HG03103 (cell line): ENCODE data around the gene DKC1.
"Not testable (repeated sequence)": the region's sequence is repeated elsewhere in the genome, so short reads cannot be mapped to it uniquely, and the experiment has no call there.

Experiments used
- ATAC-seq: cut with Tn5 transposase; IDR thresholded peaks from one replicate; pipeline ENCODE4 v1.9.1; 2021; ENCODE audit warnings: low read depth; ENCODE audit not compliant: unreplicated experiment

The DKC1 gene

DNA sequence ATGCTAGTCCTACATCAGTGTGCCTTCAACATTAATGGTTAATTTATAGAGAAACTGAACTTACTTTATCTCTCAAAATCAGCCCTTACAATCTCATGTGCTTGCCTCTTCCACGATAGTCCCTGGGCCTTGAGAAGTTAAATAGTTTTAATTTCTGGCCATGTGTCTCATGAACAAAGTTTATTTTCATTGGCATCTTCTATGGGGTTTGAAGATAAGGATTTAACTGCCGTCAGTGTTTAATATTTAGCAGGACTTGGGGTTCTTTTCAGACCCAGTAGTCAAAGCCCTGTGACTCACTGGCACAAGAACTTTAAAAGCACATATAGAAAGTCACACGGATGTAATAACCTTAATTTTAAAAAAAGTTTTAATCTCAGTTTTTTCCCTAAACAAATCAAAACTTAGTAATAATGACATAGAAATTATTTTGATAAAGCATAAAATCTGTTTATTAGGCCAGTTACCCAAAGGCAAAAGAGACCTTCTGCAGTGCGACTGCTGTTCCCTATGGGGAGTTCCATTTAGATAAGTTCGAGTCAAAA lies 52.7 kb downstream of the DKC1 start:
- ATAC-seq: no peak

- not testable (repeated sequence) for ATAC-seq
Measured at GRCh38 chrX:154816326-154816898, 53.7 kb downstream of the DKC1 start.

DNA sequence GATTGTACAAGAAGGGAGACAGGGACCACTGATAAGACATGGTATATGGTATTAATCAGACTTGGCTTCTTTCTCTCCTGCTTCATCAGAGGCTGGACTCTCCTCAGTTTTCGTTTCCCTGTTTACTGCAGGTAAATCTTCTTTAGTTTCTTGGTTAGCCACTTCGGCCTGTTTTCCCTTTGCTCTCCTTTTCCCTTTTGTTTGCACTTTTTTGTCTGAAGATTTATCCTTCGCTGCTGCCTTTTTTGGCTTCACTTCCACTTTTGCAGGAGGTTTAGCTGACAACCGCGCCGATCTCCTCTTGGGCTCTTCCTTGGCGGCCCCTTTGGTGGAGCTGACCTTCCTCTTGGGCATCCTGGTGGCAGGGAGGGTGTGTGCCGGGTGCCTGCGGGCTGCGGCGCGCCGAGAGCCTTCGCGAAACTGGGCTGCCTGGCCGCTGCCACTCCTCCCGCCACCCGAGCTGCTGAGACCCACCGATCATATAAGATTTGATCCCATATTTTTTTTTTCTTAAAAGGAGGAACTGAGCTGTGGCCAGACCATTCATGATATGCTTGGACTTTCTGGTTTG lies 54.5 kb downstream of the DKC1 start:
- ATAC-seq: not testable (repeated sequence)

DNA sequence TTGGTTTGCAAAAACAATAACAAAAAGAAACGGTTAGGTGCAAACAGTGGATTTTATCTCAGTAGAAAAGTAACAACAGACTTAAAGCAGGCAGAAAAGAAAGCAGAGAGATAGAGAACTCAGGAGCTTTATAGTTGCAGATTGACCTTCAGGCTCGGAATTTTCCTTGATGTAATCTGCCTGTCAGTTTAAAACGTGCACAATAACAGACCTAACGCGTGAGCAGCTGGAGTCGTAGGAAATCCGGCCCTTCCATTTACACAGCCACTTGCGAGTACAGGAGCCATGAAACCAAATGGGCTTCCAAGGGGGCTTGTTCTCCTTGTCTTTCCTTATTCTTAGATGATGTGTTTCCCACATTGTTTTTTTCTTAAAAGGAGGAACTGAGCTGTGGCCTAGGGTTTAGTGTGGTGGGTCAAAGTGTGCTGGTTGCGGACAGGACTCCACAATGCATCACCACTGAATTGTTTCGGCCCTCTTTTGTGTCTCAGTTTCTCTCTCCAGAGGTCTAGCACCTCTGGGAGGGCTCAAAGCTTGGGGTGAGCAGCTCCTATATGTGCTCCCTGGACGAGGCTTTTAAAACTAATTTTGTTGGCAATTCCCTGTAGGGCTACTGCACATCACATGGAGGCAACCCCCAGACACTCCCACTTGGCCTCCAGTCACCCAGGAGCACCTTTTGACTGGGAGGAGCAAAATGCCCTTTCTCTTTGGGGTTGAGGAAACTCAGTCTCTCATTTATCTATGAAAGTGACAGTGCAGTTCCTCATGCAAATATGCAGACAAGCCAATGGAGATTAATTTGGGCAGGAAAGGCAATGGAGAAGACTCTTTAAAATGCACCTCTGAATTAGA lies 56.5 kb downstream of the DKC1 start:
- no peak for ATAC-seq

DNA sequence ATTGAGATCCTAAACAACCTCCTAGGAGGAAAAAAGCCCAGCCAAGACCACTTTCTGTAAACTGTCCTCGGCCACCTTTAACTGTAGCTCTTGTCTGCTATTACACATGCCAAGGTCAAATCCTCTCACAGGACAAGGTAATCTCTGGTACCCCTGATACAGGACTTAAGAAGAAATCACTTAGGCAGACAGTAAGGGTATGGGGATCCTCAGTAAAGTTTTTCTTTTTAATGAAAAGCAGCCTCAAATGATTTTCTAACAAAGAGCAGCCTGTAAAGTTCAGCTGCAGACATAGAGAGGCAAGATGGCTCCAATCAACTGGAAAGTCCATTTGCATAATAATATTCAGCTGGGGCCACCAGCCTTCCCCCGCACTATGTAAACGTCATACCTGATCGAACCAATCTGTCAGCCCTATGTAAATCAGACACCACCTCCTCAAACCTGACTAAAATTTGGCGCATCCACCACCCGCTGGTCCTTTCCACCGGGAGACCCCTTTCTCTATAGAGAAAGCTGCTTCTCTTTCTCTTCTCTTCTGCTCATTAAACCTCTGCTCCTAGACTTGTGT lies 57.2 kb downstream of the DKC1 start:
- ATAC-seq: no peak

GRCh38 chrX:154821523-154821922 lies 58.9 kb downstream of the DKC1 start:
- ATAC-seq: no peak

DNA sequence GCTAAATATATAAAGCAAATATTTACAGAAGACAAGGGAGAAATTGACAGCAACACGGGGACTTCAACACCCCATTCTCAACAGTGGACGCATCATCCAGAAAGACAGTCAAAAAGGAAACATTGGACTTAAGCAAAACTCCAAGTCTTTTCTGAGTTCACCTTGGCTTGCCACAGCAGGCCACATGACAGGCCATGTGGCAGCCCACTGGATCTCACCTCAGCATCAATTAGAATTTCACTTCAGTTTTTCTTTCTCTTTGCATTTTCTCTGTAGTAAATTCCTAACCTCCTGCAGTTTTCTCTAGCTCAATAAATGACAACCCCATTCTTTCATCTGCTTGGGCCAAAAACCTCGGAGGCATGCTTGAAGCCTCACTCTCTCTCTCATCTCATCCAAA lies 59.4 kb downstream of the DKC1 start:
- no peak for ATAC-seq

DNA sequence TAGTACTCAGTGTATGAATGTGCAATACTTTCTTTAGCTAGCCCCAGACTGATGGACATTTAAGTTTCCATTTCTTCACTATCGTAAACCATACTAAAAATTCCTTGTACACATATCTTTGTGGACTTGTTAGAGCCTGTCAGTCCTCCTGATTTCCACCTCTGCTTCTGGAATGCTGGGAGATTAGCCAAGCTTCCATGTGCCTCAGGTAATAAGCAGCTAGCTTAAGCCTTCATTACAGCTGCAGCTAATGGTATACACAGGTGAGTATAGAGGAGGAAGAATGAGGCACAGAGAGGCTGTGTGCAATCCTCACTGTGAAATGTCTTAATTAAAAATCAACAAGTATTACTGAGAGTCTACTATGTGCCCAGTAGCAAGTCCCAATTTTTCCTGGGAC lies 62.0 kb downstream of the DKC1 start:
- ATAC-seq: no peak

- not testable (repeated sequence) for ATAC-seq
Measured at GRCh38 chrX:154825586-154825985, 62.9 kb downstream of the DKC1 start.
